ENCODE measurements around the gene MIF4GD.

DNA sequence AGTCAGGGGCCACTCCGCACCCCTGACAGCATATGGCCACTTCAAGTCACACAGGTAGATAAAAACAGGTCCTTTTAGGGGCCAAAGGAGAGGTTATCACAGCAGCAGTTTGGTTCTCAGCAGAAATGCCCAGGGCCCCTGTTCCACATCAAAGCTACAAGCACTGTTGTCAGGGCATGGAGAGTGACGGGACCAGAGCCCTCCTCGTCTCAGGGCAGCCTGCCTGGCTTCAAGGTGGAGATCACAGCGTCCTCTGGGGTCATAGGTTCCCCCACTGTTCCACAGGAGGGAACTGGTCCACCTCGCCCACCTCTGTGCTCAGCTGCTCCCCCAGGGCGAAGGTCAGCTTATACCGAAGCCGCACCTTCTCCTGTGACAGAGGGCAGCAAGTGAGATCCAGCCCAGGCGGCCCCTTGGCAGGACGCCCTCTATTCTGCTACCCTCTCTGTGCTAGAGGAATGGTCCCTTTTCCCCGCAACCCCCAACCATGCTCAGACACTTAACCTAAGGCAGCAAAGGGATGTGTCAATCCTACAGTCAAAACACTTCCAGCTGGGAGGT is 32.9 kb downstream of the MIF4GD start:
- TF ChIP-seq, protein P1, sequence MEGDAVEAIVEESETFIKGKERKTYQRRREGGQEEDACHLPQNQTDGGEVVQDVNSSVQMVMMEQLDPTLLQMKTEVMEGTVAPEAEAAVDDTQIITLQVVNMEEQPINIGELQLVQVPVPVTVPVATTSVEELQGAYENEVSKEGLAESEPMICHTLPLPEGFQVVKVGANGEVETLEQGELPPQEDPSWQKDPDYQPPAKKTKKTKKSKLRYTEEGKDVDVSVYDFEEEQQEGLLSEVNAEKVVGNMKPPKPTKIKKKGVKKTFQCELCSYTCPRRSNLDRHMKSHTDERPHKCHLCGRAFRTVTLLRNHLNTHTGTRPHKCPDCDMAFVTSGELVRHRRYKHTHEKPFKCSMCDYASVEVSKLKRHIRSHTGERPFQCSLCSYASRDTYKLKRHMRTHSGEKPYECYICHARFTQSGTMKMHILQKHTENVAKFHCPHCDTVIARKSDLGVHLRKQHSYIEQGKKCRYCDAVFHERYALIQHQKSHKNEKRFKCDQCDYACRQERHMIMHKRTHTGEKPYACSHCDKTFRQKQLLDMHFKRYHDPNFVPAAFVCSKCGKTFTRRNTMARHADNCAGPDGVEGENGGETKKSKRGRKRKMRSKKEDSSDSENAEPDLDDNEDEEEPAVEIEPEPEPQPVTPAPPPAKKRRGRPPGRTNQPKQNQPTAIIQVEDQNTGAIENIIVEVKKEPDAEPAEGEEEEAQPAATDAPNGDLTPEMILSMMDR (IDR thresholded peaks at IDR 0.05; ENCODE audit: borderline replicate concordance, extremely low read depth, low read length, poor library complexity, severe bottlenecking), result no peak
- no peak for TF ChIP-seq EZH2 (IDR thresholded peaks at IDR 0.05; ENCODE audit: borderline replicate concordance, low read depth, low read length, severe bottlenecking)
